Stromal cell of bone marrow (primary cell): Measurements from ENCODE around the gene RBPJ.
"Not testable (repeated sequence)": the region's sequence is repeated elsewhere in the genome, so short reads cannot be mapped to it uniquely, and the experiment has no call there.

ENCODE experiments used
- DNase-seq: peaks from one replicate; pipeline ENCODE4 v3.0.0-alpha.2; 2012; ENCODE audit warnings: low read depth

The RBPJ gene

DNA sequence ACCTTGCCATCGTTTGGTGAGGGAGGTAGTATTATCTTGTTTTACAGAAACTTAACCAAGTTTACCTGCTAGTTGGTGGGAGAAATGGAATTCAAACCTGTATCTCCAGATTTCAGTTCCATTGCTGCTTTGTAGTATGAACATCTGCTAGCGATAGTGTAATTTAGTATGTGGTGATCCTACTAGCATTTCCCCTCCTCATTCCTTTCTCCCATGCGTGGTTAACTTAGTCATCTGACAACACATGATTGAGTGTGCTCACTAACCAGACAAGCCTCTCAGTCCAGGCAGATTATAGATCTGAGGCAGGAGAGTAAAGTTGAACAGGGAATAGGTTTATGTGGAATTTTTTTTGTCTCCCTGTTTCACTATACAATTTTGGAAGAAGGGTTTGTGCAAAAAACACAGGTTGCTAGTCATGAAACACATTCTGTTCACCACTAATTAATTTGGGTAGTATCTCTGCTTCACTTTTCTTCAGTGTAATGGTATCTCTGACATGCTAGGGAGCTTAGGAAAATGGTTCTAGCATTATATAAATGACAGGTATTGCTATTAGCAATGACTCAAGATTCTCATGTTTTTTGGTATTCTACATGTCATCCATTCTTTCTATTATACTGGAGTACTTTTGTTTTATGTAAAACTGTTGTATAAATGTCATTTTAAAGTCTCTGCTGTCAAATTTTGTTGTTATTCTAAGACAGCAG is 21.7 kb downstream of the RBPJ start:
- DNase-seq: peak; percentile 82

DNA sequence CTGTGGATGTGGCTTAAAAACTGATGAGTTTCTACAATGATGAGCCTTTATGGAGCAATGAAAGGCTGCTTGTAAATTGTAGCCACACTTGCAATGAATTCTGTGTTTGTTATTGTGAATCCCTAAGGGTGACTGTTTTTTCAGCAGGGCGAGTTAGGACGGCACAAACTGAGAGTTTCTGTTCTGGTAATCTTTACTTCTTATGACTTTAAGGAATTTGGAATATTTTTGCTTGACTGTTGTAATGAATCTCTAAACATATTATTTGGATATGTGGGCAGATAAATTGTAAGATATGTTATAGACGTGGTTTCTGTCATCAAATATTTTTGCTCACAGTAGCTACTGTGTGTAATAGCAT is 22.2 kb downstream of the RBPJ start:
- no peak for DNase-seq

DNA sequence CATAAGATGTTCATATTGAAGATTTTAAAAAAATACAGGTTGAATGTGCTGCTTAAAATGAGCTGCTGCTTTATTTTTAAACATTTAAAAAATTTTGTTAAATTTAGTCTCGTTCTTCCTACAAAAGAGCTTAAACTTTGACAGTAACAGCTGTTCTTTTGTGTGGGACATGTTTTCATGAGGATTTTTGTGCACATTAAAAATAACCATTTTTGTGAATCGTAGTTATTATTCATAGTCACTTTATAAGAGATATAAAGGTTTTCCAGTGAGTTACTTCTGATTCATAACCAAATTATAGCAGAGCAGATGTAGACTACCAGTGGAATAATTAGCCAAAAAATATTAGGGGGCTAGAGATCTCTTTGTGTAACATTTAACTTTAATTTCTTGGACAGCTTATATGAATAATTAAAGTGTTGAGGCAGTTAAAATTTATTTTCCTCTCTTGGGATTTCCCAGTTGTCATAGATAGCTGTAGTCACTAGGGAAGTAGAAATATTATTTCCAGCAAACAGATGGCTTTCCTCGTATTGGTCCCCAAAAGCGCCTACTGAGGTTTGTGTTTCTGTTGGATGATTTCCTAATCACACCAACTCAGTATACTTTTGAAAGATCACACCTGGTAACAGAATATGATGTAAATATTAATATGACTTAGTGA is 24.2 kb downstream of the RBPJ start:
- DNase-seq: no peak

DNA sequence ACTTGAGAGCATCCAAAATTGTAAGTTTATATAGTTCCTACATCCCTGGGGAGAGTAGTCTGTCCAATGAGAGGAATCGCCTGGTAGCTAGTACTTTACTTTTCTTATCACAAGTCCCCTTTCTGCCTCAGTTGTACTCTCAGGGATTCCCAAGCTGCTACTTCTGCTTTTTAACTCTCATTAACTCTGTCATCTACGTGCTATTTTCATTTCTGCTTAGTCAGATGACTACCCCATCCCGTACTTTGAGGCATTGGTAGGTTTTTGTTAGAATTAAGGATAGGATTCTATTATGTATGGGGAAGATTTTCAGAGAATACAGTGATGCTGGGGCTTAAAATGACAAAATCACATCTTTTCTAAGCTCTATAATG is 24.7 kb downstream of the RBPJ start:
- no peak for DNase-seq

DNA sequence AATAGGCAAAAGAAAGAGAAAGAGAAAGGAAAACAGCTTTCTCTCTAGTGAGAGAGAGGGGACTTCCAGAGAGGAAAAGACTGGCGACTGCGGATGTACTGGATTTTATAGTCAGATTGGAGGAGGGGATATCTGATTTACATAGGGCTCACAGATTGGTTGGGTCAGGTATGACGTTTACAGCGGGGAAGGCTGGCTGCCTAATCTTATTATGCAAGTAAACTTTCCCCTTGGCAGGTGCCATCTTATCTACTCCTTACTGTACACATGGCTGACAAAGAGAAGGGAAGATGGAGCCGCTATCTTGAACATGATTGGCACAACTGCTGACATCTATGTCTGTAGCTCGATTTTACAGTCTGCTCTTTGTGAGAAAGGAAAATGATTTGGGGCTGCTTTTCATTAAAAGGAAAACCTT is 25.4 kb downstream of the RBPJ start:
- no peak for DNase-seq

DNA sequence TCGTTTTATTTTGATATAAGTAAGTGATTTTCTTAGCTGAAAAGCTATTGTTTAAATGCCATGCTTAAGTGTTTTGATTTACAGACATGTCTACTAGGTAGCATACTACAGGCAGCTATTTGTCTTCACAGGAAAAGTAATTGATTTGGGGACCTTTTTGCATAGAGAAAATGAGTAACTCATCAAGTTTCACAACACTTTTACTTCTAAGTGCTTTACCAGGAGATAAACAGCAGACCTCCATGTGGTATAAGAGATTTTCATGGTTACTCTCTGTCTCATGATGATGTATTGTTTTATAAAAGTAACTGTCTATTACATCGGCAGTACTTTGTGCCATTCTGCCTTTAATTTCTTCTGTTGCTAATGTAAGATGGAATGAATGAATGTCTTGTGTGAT is 28.7 kb downstream of the RBPJ start:
- DNase-seq: no peak

DNA sequence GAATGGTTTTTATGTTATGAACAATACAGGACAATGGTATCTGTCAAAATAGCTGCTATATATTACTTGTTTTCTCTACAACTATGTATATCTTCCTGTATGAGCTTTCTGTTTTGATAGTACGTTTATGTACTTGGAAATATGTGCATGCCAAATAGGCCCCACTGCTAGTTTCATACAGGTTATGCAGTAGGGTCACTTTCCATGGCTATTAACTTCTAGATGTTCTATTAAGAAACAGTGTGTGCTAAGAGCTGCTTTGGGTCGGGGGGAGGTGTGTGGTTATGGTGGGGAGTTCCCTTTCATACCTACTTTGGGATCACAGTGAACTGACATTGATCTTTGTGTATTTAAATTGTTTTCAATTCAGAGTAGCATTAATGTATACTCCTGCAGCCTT is 30.9 kb downstream of the RBPJ start:
- DNase-seq: no peak

DNA sequence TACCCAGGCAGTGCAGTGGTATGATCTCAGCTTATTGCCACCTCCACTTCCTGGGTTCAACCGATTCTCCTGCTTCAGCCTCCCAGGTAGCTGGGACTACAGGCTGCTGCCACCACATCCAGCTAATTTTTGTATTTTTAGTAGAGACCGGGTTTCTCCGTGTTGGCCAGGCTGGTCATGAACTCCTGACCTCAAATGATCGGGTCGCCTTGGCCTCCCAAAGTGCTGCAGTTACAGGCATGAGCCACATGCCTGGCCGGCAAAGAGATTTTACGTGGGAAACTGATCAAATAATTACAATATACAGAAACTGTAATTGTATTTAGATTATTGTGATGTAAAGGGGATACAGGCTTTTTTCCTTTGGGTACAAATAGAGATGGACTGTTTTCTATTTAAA is 33.7 kb downstream of the RBPJ start:
- no peak for DNase-seq

DNA sequence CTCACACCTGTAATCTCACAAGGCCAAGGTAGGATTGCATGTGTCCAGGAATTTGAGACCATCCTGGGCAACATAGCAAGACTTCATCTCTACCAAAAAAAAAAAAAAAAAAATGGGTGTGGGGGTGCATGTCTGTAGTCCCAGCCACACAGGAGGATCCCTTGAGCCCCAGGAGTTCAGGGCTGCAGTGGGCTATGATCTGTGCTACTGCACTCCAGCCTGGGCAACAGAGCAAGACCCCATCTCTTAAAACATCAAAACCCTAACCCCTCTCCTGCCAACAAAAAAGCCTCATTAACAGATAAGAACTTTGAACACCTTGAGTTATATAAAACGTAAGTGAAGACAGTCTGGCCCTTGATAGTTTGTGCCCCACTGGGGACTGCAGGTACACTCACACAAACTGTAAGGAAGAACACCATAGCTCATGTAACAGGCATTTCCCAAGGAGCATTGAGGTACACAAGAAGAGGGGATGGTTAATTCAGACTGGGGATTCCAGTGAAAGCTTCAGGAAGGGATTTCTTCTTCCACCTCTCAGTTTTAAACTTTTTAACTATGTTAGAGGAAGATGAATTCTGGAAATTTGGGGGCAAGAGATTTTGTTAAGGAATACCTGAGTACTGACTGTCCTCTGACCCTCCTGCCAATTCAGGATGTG is 34.7 kb downstream of the RBPJ start:
- DNase-seq: no peak

DNA sequence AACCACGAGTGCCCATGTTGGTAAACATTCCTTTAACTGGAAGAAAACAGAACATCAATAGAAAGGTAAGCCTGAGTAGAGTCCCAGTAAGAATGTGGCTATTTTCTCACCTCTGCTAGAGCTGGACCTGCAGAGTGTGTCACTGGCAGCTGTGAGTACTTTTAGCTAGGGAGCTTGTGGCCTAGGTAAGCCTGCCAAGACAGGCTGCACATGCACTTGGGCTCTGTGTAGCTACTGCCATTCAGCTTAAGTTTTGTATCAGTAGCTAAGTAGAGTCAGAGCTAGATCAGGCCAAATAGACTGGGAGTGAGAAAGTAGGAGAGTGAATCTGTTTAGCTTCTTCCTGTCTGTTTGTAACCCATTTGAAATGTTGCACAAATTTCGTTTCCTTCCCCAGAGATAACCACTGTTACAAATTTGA is 35.3 kb downstream of the RBPJ start:
- DNase-seq: no peak

DNA sequence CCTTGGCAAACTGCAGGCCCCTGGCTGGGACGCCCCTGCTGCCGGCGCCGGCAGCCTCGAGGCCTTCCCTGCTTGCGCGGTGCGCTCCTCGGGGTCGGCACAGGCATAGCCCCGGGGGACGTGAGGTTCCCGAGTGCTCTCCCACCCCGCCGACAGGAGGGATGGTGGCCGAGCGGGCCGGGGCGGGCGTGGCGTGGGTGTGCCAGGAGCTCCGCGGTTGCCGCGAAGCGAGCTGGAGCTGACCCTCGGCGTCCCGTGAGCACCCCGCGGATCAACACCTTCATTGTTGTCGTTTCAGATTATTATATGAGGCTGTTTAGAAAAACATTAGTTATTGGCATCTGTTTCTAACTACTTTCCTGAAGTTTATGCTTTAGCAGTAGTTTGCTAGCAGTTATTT is 38.7 kb downstream of the RBPJ start:
- not testable (repeated sequence) for DNase-seq

DNA sequence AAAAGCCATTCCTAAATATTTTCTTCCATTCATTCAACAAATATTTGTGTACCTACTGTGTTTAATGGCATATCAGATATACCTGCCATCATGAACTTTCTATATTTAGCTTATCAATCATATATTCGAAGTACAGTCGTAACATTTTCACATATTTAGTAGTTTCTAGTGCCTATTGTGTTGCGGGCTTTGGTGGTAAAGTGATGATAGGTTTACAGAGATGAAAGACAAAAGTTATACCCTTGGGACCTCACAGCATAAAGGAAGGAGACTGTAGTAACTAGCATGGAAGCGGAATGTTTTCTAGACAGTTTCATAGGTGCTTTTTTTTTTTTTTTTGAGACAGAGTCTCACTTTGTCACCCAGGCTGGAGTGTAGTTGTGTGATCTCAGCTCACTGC is 39.5 kb downstream of the RBPJ start:
- DNase-seq: no peak

DNA sequence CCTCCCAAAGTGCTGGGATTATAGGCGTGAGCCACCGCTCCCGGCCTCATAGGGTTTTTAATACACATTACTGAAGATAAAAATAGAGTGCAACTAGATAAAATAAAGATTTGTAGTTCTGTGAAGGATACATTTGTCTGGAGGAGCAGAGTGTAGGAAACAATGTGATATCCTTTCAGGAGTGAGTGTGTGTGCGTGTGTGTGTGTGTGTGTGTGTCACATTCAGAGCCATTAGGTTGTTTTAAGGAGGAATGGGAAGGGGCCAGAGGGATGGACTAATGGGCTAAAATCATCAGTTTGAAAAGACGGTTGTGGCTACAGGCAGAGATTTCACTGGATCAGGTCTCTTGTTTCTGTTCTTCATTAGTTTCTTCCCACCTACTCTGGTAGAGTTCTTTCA is 40.0 kb downstream of the RBPJ start:
- DNase-seq: no peak

DNA sequence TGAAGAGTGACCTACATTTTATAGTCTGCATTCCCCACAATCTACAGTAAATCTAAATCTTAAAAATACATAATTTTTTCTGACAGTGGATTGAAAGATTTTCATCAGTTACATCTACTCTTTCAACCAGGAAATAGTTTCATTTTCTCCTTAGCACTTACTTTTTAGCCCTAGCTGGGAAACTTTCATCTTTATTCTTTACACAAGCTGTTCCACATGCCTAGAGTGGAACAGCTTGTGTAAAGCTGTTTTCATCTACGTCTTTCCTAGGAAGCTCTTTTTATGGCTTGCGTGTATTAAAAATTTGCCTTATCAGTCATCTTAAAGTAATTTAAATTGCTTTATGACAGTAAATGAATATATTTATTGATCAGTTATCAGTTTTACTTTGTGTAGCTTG is 40.5 kb downstream of the RBPJ start:
- no peak for DNase-seq

DNA sequence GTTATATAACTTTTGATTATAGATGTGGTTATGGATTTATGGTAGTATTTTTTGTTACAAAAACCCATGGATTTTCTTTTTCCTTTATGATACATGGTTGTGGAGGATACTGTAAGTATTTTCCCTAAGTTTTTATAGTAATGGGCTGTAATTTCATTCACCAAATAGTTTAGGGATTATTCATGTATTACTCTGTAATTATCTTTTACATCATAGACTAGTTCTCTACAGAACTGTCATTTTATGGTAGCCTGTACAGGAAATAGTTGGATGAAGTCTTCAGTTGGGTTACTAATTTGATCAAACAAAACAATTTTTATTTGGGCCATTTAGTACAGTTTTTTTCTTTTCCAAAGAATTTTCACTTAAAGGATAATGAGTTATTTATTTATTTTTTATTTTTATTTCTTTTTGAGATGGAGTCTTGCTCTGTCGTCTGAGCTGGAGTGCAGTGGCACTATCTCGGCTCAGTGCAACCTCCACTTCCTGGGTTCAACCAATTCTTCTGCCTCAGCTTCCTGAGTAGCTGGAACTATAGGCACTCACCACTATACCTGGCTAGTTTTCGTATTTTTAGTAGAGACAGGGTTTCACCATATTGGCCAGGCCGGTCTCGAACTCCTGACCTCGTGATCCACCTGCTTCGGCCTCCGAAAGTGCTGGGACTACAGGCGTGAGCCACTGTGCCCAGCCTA is 42.1 kb downstream of the RBPJ start:
- DNase-seq: no peak

DNA sequence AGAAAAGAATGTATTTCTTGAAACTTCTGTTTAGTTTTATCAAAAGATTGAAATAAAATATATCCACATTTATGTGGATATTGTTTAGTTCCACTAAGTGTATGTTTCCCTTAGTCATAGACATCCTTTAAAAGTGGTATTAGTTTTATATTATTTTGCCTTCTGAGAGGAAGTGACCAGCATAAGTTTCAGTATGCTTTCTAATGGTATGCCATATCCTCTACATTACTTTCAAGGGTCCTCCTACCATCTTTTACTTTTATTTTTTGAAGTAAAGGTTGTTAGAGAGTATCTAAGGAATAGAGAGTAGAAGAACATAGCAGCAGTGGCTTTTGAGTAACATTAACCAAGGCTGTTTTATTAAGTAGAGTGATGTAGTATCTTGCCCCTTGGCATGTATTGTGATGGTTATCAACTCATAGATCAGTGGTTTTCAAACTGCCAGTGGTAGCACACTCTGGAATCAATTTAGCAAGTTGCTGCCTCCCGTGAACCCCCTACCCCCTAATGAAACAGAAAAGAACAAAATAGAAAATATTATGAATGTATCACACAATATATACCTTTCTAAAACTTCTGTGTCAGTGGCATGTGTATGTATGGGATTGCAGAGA is 44.8 kb downstream of the RBPJ start:
- DNase-seq: no peak

DNA sequence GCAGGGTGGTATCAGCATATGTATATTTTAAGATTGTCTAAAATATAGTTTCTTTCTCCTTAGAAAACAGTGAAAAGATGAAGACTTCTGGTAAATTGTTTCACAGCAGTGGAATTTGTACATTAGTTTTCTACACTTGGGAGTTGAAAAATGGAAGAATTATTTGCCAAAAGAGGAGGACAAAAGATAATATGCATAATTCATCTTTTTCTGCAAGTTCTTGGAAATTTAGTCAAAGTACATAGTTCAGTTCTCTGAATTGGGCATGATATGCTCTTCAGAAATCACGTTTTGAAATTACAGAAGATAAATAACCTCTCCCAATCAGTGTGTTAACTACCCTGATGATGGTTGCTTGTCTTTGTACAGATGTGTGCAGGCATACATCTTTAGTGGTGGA is 47.0 kb downstream of the RBPJ start:
- DNase-seq: no peak

DNA sequence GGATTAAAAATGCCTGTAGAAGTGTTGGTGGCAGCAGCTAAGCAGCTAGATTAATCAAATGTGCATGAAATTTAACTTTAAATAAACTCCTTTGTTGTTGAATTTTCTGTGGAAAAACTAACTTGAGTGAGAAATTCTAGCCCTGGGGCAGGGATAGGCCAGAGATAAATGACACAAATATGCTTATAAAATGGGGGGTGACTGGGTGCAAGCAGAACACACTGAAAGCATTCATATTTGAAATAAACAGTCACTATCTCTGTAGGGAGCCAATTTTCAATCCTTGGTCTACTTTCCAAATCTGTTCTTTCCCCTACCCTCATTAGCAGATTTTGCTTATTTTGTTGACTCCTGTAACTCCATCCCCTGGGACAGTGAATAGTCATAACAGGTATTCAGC is 47.9 kb downstream of the RBPJ start:
- DNase-seq: no peak

DNA sequence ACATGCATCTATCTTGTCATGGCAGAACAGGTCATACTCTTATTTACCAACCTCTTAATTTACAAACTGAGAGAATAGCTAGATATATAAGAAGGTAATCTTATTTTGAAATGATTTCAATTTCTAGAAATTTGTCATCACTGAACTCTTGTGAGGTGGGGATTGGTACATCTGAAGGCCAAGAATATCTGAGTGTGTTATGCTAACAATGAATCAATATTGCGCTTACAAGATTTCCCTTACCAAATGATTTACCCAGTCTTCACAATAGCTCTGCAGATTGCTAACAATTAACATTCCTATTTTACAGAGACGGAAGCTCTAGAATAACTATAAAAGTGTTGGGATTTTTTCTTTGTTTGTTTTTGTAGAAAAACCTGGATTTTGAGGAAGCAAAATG is 48.3 kb downstream of the RBPJ start:
- no peak for DNase-seq

DNA sequence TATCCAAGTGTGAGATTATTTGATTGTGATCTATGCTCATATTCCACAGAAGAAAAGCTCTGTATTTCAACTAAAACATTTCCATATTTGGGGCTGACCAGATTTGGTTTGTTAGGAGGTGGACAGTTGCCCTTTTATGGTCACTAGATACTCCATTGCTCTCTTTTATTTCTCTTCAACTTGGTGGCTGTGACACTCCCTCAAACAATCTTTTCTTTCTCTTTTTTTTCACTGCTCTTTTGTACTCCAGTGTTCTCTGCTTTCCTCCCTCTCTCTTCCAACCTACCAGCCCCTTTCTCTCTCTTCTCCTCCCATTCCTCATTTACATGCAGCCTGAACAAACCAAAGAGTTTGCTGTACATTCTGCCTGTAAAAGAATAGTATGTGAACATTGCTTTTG is 48.8 kb downstream of the RBPJ start:
- no peak for DNase-seq

DNA sequence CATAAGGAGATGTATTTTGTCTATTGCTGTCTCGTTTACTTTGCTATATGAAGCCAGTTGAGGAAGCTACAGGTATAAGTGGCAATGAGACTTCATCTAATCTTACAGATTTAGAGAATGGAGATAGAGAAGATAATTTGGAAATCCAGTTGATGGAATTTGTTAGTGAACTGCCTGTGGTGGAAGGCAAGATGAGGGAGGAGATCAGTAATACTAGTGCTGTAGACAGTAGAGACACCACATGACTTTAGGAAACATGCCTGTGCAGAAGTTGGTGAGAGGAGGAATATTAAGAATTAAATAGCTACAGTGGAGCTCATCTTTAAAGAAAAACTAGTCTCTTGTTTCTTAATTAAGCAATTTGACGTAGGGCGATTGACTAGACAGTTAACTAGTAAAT is 51.3 kb downstream of the RBPJ start:
- DNase-seq: no peak

DNA sequence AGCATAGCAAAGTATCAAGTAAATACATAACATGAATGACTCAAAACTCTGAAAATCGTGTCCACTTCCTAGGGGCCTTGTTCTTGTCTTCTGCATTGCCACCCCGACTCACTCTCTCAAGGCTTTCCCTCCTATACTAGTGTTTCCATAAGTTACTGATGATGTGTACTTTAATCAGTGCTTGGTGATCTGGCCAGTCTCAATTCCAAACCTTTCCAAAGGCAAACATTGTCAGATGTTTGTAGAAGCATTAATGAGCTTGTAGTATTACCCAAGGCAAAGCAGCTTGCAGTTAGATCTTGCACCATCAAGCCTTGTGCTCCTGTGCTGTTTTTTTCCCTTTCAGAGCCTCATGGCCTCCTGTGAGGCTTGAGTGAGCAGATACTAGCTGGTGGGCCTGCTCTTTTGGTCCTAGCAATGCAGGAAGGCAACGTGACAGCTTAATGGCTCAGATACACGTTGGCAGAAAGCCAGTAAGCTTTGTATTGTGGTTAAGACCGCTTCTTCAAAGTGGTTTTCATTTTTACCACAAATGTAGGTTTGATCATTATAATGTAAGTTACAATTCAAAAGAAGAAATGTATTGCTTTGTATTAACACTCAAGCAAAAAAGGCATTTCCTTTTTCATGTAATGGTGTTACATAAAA is 51.8 kb downstream of the RBPJ start:
- peak; percentile 28 for DNase-seq
